ENCODE measurements around the gene LKAAEAR1. TPM values are rescaled to one million over a fixed set of nuclear protein-coding genes. Genes with fewer than 3 reads are reported as not detected.

LKAAEAR1 gene
- total and polyA plus RNA-seq, 2 of the 13 experiments (the other 11 are each of a cell fraction or from before 2014, with no cell fraction given), result not detected

- ATAC-seq (no peak), FAIRE-seq (no peak), DNase-seq (ENCODE audit: low spot score) (no peak)
- Histone ChIP-seq H3K4me3 (replicated peaks in 1 of 3; ENCODE audit: insufficient read depth in 1 of 3, low read depth in 2 of 3, low read length in 3 of 3) (no peak overlapping the region), H3K36me3 (replicated peaks in 1 of 2; ENCODE audit: control insufficient read depth in 1 of 2, insufficient read depth in 2 of 2, low read length in 2 of 2) (no peaks in the 10 kb centered on the region), H3K4me1 (ENCODE audit: insufficient read depth, low read length) (no peaks in the 10 kb centered on the region), H2AFZ (ENCODE audit: low read length) (no peak overlapping the region), H3K79me2 (ENCODE audit: insufficient read depth, low read length) (no peaks in the 10 kb centered on the region), H3K27ac (ENCODE audit: extremely low read length, insufficient read depth, low read length) (no peak overlapping the region), H3K9ac (ENCODE audit: insufficient read depth, low read depth, low read length) (no peak overlapping the region), H3K9me3 (ENCODE audit: low read length) (no peaks in the 10 kb centered on the region), H3K27me3 (ENCODE audit: control insufficient read depth in 1 of 2, insufficient read depth in 2 of 2, low read length in 2 of 2) (peaks cover 32 to 56% of the 10 kb centered on the region in 2 experiments), H3K4me2 (ENCODE audit: low read depth, low read length) (no peak overlapping the region), H4K20me1 (ENCODE audit: insufficient read depth, low read length) (peaks cover 3% of the 10 kb centered on the region; the same call in 1 of the 2 replicates)
- in situ Hi-C loops (cut with HindIII; ENCODE audit: extremely low pct_ligation_motif_present, low pct_unique_long_range_greater_than_20kb) (no loop called here), intact Hi-C loops (cut with micrococcal nuclease; ENCODE audit: unreplicated experiment) (no loop called here)
- TF ChIP-seq ARHGAP35 (CRISPR knock-in tag; IDR thresholded peaks at IDR 0.05; ENCODE audit: borderline replicate concordance) (no peak), PTBP1 (IDR thresholded peaks at IDR 0.05; ENCODE audit: low read depth, low read length, poor library complexity, severe bottlenecking) (no peak), MED8 (CRISPR knock-in tag; IDR thresholded peaks at IDR 0.05; ENCODE audit: insufficient replicate concordance) (no peak), ZBTB37 (CRISPR knock-in tag; IDR thresholded peaks at IDR 0.05) (no peak), RAD51 (IDR thresholded peaks at IDR 0.05; ENCODE audit: borderline replicate concordance) (no peak), ZNF121 (CRISPR knock-in tag; IDR thresholded peaks at IDR 0.05) (no peak), ZC3H13 (CRISPR knock-in tag; IDR thresholded peaks at IDR 0.05) (no peak), HDAC1 (CRISPR knock-in tag; IDR thresholded peaks at IDR 0.05) (no peak), ZNF367 (CRISPR knock-in tag; IDR thresholded peaks at IDR 0.05; ENCODE audit: borderline replicate concordance) (no peak), ZNF317 (CRISPR knock-in tag; IDR thresholded peaks at IDR 0.05) (no peak), ZNF205 (CRISPR knock-in tag; IDR thresholded peaks at IDR 0.05) (no peak), RXRB (CRISPR knock-in tag; IDR thresholded peaks at IDR 0.05; ENCODE audit: borderline replicate concordance) (no peak), ATAD3A (CRISPR knock-in tag; IDR thresholded peaks at IDR 0.05) (no peak)
- TF ChIP-seq, protein P1, sequence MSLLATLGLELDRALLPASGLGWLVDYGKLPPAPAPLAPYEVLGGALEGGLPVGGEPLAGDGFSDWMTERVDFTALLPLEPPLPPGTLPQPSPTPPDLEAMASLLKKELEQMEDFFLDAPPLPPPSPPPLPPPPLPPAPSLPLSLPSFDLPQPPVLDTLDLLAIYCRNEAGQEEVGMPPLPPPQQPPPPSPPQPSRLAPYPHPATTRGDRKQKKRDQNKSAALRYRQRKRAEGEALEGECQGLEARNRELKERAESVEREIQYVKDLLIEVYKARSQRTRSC (CRISPR knock-in tag; IDR thresholded peaks at IDR 0.05; ENCODE audit: low read depth), result no peak
- POLR2A ChIA-PET, result no interaction called here
- WGBS (ENCODE audit: low lambda C conversion rate), result 64% methylated on average over 27 of the region's 28 CpGs
- CTCF ChIA-PET (ENCODE audit: low intra/inter-chr PET ratio, low total read pairs), result no interaction called here
- no TSS peak for BruUV-seq (replicated peaks)
Observed at GRCh38 chr20:64098471-64099013, 14.3 kb upstream of the LKAAEAR1 start.

Measured in HepG2 (cell line).